Fibroblast of mammary gland (primary cell): Measurements from ENCODE around the gene KLHDC10.
A peak's percentile ranks its signal among the peaks of the same experiment; 100 is the strongest.
"Not testable (repeated sequence)": the region's sequence is repeated elsewhere in the genome, so short reads cannot be mapped to it uniquely, and the experiment has no call there.

Source experiments
- DNase-seq: peaks from one replicate; pipeline ENCODE4 v3.0.0-alpha.2; 2010; ENCODE audit warnings: low read depth
- H3K4me3 ChIP-seq: 2 replicates; pipeline ENCODE4 v1.5.1; 2011; ENCODE audit warnings: low read depth, mild to moderate bottlenecking, low read length, moderate library complexity; ENCODE audit not compliant: control insufficient read depth
- TF ChIP-seq, protein P1 (sequence below): conservative IDR thresholded peaks from 2 replicates; pipeline ENCODE4 v1.5.1; 2011; ENCODE audit warnings: low read depth, low read length, inconsistent platforms; ENCODE audit not compliant: control insufficient read depth, insufficient read depth

KLHDC10 gene

DNA sequence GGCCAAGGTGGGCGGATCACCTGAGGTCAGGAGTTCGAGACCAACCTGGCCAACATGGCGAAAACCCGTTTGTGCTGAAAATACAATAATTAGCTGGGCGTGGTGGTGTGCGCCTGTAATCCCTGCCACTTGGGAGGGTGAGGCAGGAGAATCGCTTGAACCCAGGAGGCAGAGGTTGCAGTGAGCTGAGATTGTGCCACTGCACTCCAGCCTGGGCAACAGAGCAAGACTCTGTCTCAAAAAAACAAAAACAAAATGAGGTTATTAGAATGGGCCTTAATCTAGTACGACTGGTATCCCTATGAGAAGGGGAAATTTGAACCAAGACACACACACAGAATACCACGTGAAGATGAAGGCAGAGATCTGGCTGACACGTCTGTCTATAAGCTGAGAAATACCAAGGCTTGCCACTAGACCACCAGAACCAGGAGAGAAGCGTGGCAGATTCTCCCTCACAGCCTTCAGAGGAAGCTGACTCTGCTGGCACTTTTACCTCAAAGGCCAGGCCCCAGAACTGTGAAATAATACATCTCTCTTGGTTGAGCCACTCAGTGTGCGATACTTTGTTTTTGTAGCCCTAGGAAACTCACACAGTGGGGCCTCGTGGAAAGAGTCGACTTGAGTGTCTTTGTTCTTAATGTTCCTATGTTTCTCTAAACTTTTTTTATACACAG, 75.2 kb downstream of the KLHDC10 start:
- TF ChIP-seq, protein P1, sequence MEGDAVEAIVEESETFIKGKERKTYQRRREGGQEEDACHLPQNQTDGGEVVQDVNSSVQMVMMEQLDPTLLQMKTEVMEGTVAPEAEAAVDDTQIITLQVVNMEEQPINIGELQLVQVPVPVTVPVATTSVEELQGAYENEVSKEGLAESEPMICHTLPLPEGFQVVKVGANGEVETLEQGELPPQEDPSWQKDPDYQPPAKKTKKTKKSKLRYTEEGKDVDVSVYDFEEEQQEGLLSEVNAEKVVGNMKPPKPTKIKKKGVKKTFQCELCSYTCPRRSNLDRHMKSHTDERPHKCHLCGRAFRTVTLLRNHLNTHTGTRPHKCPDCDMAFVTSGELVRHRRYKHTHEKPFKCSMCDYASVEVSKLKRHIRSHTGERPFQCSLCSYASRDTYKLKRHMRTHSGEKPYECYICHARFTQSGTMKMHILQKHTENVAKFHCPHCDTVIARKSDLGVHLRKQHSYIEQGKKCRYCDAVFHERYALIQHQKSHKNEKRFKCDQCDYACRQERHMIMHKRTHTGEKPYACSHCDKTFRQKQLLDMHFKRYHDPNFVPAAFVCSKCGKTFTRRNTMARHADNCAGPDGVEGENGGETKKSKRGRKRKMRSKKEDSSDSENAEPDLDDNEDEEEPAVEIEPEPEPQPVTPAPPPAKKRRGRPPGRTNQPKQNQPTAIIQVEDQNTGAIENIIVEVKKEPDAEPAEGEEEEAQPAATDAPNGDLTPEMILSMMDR = no peak
- H3K4me3 ChIP-seq = no peak overlapping the region
- DNase-seq = no peak

DNA sequence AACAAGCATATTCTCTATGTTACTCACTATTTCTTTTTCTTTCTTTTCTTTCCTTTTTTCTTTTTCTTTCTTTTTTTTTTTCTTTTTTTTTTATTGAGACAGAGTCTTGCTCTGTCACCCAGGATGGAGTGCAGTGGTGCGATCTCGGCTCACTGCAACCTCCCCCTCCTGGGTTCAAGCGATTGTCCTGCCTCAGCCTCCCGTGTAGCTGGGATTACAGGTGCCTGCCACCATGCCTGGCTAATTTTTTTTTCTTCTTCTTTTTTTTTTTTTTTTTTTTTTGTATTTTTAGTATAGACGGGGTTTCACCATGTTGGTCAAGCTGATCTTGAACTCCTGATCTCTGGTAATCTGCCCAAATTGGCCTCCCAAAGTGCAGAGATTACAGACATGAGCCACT, 75.8 kb downstream of the KLHDC10 start:
- not testable (repeated sequence) for DNase-seq

DNA sequence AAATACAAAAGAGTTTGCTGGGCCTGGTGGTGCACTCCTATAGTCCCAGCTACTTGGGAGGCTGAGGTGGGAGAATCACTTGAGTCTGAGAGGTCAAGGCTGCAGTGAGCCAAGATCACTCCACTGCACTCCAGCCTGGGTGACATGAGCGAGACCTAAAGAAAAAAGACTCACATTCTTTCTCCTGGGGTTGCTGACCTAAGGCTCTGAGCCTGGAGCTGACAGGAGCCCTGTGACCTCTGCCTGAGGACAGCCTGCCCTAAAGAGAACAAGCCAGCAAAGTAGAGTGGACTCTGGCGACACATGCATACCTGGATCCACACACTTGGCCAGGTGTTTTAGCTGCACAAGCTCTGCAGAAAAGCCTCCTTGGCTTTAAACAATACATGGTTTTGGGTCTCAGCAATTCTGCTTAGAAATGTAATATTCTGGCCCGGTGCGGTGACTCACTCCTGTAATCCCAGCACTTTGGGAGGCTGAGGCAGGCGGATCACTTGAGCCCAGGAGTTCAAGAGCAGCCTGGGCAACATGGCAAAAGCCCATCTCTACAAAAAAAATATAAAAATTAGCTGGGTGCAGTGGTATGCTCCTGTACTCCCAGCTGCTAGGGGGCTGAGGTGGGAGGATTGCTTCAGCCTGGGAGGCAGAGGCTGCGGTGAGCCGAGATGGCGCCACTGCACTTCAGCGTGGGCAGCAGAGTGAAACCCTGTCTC, 76.5 kb downstream of the KLHDC10 start:
- no peak for DNase-seq
- TF ChIP-seq, protein P1 = no peak
- H3K4me3 ChIP-seq = no peak overlapping the region

More for the DNA sequence above, 75.8 kb downstream of the KLHDC10 start:
- H3K4me3 ChIP-seq = not testable (repeated sequence)

DNA sequence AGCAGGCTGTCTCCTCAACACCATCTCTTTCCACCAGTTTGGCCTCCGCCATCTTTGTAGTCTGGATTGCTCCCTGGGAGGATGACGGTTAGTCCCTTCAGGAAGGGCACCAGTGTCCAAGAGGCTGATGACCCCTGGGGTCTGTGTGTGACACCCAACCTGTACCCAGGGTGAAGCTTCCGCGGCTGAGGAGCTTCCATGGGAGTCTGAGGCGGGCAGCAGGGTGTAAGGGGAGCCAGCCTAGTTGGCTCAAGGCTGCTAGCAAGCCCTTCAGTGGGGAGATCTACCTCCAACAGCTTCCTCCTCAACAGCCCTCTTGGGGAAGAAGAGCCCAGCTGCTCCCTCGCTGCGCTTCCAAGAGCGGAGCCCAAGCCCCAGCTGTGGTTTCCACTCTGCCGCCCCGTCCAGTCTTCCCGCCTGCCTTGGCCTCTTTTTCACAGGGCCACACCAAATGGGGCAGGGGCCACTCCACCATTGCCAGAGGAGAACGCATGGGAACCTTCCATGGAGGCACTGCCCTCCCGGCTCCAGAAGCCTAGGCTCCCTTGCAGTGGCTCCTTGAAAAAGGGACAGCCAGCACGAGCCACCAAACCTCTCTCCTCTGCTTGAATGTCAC, 77.5 kb downstream of the KLHDC10 start:
- TF ChIP-seq, protein P1 = no peak
- H3K4me3 ChIP-seq = no peak overlapping the region
- DNase-seq = no peak

DNA sequence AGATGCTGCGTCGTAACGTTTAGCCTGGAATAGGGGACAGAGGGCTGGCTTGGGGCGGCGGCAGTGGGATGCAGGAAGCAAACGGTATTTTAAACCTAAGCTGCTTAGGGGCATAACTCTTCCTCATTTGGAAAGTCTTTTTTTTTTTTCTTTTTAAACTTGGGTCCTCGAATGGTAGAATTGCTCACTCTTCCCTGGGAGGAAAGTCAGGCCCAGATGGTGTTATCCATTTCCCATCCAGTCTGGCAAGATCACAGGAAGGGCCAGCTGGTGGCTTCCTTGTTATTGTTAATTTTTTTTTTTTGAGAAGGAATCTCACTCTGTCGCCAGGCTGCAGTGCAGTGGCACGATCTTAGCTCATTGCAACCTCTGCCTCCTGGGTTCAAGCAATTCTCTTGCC, 78.2 kb downstream of the KLHDC10 start:
- no peak overlapping the region for H3K4me3 ChIP-seq
- peak; percentile 15 for DNase-seq
- TF ChIP-seq, protein P1 = no peak

DNA sequence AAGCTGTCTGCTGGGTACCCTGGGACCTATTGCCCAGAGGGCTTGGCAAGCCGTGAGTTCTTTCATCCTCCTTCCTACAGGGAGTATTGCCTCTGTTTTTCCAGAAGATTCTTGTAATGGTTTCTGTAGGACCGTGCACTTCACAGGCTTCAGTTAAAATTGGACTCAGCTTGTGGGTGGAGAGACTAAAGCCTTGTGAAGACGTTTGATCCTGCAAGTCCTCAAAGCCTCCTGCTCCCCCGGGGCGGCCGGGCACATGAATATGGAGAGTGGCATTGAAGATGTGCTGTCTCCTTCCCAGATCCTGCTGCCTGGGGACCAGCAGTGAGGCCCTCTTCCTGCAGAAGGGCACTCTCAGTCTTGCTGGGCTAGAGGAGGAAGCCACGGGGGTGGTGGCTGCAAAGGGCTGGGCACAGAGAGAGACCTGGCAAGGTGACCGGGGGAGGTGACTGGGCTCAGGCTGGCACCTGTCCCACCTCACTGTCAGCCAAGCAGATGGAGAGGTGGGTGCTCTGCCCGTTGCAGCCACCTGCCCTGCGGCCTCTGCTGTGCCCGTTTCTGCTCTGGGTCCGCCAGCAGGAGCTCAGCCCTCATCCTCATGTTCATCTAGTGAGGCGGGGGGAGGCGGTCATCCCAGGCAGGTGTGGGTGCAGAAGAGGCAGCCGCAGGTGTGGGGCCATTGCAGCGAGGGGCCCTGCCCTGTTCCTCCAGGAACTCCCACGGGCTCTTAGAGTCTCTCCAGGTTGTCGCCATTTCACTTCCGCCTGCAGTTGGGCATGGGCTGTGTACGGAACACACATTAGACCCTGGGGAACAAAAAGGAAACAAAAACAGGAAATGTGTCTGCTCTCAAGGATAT, 79.2 kb downstream of the KLHDC10 start:
- DNase-seq = no peak
- H3K4me3 ChIP-seq = no peak overlapping the region
- TF ChIP-seq, protein P1 = no peak
